HepG2 (cell line): ENCODE measurements around the gene GSG1. TPM values are rescaled to one million over a fixed set of nuclear protein-coding genes. Genes with fewer than 3 reads are reported as not detected.

Experiments
- DPF2 ChIP-seq: sonication (generic); formaldehyde crosslinking; IDR thresholded peaks from 2 replicates; pipeline ENCODE4 v1.4.0; 2020; ENCODE audit warnings: mild to moderate bottlenecking, low read depth, missing genetic modification reagents, borderline replicate concordance
- MAF1 ChIP-seq: sonication (generic); formaldehyde crosslinking; IDR thresholded peaks from 2 replicates; pipeline ENCODE4 v1.5.0; 2020; ENCODE audit warnings: missing genetic modification reagents, borderline replicate concordance
- PHF5A ChIP-seq: IDR thresholded peaks from one replicate; pipeline ENCODE4 v1.6.1; 2018; ENCODE audit warnings: low read depth, missing genetic modification reagents; ENCODE audit not compliant: unreplicated experiment
- SMARCC2 ChIP-seq: fragments of 450-650 bp; IDR thresholded peaks from 2 replicates; pipeline ENCODE4 v1.6.1; 2017; ENCODE audit warnings: antibody characterized with exemption, mild to moderate bottlenecking
- SP1 ChIP-seq, 2 experiments: fragments of 450-650 bp in 1 of 2; sonication (generic) in 1 of 2; formaldehyde crosslinking in 1 of 2; IDR thresholded peaks; 2 replicates each; pipeline versions ENCODE4 v1.4.0 to v1.6.1; 2016 to 2020; ENCODE audit warnings: missing genetic modification reagents in 1 of 2
- ZNF318 ChIP-seq: sonication (generic); formaldehyde crosslinking; IDR thresholded peaks from 2 replicates; pipeline ENCODE4 v1.4.0; 2020; ENCODE audit warnings: mild to moderate bottlenecking, missing genetic modification reagents
- ZNF619 ChIP-seq: sonication (generic); formaldehyde crosslinking; IDR thresholded peaks from 2 replicates; pipeline ENCODE4 v1.4.0; 2020; ENCODE audit warnings: mild to moderate bottlenecking, missing genetic modification reagents
- ZNF777 ChIP-seq: sonication (generic); formaldehyde crosslinking; IDR thresholded peaks from 2 replicates; pipeline ENCODE4 v1.4.0; 2020; ENCODE audit warnings: missing genetic modification reagents
- polyA plus RNA-seq, 8 experiments: library from polyadenylated mRNA; depleted of rRNA in 3 of 8; stranded (reverse) in 7 of 8; unstranded in 1 of 8; fragments of >200 nt; fragmentation: Illumina TruSeq in 4 of 8; extraction: Trizol in 4 of 8; gene quantifications; 2 replicates each; pipeline versions ENCODE4 v1.2.1 to v1.2.3, GENCODE V29; 2011 to 2016; ENCODE audit warnings: low read depth in 4 of 8, missing spikeins in 1 of 8, mixed read lengths in 1 of 8; ENCODE audit not compliant: insufficient read depth in 1 of 8
- total RNA-seq, 5 experiments: library from RNA; depleted of rRNA; stranded (reverse); fragments of >200 nt; fragmentation: Illumina TruSeq; extraction: Trizol; gene quantifications; 2 replicates each; pipeline ENCODE4 v1.2.3, GENCODE V29; 2016; ENCODE audit warnings: low read depth in 1 of 5
- TF ChIP-seq, protein P1 (sequence below): sonication (generic); formaldehyde crosslinking; IDR thresholded peaks from 2 replicates; pipeline ENCODE4 v1.4.0; 2020; ENCODE audit warnings: mild to moderate bottlenecking, missing genetic modification reagents
- TF ChIP-seq, protein P2 (sequence below): sonication (generic); formaldehyde crosslinking; IDR thresholded peaks from 2 replicates; pipeline ENCODE4 v1.9.0; 2021; ENCODE audit warnings: missing genetic modification reagents, borderline replicate concordance

The GSG1 gene
- total and polyA plus RNA-seq, 2 of the 13 experiments (the other 11 are each of a cell fraction or from before 2014, with no cell fraction given), result not detected

DNA sequence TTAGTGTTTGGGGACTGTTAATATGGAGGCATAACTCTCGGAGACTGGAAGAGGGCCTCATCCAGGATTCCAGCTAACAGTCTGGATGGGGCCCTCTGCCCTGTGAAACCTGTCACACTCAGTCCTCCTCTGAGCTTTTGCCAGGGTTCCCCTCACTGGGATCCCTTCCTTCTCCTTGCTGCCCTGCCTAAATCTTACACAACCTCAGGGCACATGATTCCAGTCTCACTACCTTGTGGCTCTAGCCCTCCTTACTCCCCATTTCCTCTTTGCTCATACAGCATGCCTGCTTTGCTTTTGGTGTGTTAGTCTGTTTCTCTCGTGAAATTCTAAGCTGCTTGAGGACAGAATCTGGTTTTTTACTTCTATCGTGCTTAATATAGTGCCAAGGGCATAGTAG, 942 bp upstream of the GSG1 start (continued):
- TF ChIP-seq ZNF318 (CRISPR knock-in tag) (no peak), ZNF619 (CRISPR knock-in tag) (no peak), PHF5A (no peak), ZNF777 (no peak), SP1 (IDR thresholded peaks at IDR 0.05) (no peak), SP1 (CRISPR knock-in tag; IDR thresholded peaks at IDR 0.05) (no peak), MAF1 (CRISPR knock-in tag) (no peak), SMARCC2 (no peak), DPF2 (CRISPR knock-in tag) (no peak)
- TF ChIP-seq, protein P1, sequence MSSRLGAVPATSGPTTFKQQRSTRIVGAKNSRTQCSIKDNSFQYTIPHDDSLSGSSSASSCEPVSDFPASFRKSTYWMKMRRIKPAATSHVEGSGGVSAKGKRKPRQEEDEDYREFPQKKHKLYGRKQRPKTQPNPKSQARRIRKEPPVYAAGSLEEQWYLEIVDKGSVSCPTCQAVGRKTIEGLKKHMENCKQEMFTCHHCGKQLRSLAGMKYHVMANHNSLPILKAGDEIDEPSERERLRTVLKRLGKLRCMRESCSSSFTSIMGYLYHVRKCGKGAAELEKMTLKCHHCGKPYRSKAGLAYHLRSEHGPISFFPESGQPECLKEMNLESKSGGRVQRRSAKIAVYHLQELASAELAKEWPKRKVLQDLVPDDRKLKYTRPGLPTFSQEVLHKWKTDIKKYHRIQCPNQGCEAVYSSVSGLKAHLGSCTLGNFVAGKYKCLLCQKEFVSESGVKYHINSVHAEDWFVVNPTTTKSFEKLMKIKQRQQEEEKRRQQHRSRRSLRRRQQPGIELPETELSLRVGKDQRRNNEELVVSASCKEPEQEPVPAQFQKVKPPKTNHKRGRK (CRISPR knock-in tag), result no peak
- TF ChIP-seq, protein P2, sequence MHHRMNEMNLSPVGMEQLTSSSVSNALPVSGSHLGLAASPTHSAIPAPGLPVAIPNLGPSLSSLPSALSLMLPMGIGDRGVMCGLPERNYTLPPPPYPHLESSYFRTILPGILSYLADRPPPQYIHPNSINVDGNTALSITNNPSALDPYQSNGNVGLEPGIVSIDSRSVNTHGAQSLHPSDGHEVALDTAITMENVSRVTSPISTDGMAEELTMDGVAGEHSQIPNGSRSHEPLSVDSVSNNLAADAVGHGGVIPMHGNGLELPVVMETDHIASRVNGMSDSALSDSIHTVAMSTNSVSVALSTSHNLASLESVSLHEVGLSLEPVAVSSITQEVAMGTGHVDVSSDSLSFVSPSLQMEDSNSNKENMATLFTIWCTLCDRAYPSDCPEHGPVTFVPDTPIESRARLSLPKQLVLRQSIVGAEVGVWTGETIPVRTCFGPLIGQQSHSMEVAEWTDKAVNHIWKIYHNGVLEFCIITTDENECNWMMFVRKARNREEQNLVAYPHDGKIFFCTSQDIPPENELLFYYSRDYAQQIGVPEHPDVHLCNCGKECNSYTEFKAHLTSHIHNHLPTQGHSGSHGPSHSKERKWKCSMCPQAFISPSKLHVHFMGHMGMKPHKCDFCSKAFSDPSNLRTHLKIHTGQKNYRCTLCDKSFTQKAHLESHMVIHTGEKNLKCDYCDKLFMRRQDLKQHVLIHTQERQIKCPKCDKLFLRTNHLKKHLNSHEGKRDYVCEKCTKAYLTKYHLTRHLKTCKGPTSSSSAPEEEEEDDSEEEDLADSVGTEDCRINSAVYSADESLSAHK (CRISPR knock-in tag), result no peak
- TF ChIP-seq, all 625 proteins: peak for 0
